Measurements from ENCODE around the gene CNN2.

- TF ChIP-seq CTCF (IDR thresholded peaks at IDR 0.05), result no peak
- TF ChIP-seq POLR2A (IDR thresholded peaks at IDR 0.05), result no peak
Observed at GRCh38 chr19:1013218-1013617, 13.2 kb upstream of the CNN2 start.

All from lower leg skin (tissue), 3 donors.